Measurements from ENCODE around the gene MED13. TPM values are rescaled to one million over a fixed set of nuclear protein-coding genes. Genes with fewer than 3 reads are reported as not detected.

MED13 gene
- total RNA-seq, 1 experiment from 2014 or later, result 49.4 TPM

DNA sequence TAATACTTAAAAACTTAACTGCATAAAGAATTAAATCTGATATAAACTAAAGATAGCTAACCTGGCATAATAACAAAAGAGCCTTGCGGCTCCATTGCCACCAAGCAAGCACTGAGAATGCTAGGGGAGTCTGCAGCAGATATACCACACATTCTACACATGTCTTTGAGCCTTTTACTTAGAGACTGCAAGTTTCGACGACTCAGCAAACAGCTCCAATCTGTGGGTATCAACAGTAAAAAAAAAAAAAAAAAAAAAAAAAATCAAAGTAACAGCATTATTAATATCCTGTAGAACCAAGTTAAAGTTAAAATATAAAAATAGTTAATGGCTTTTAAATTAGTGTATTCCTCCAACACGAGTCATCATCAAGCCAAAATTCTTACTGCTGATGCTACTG, 109.5 kb downstream of the MED13 start:
- CTCF ChIA-PET, result no interaction called here
- Histone ChIP-seq H4K20me1 (ENCODE audit: insufficient read depth) (0 out of 2 replicates have a peak, but pooled peaks cover 4% of the 10 kb centered on the region), H3K4me2 (no peak overlapping the region), H3K27ac (no peak overlapping the region), H3K9me2 (ENCODE audit: insufficient read depth) (no peaks in the 10 kb centered on the region), H3K27me3 (ENCODE audit: insufficient read depth, low read depth) (no peaks in the 10 kb centered on the region), H3K4me3 (no peak overlapping the region), H3K36me3 (ENCODE audit: low read depth) (peaks cover 46% of the 10 kb centered on the region), H3K79me2 (ENCODE audit: low read depth) (no peaks in the 10 kb centered on the region), H3K4me1 (replicated peaks; ENCODE audit: insufficient read depth) (no peaks in the 10 kb centered on the region), H3K9me3 (ENCODE audit: insufficient read depth, low read depth) (no peaks in the 10 kb centered on the region), H2AFZ (no peak overlapping the region), H3F3A (ENCODE audit: insufficient read depth, low read depth) (peaks cover 14% of the 10 kb centered on the region; the same call in 1 of the 2 replicates)
- POLR2A ChIA-PET (ENCODE audit: unreplicated experiment), result no interaction called here
- intact Hi-C loops (cut with micrococcal nuclease; ENCODE audit: unreplicated experiment), result no loop called here
- no TSS peak for BruUV-seq (replicated peaks)
- TF ChIP-seq, protein P1, sequence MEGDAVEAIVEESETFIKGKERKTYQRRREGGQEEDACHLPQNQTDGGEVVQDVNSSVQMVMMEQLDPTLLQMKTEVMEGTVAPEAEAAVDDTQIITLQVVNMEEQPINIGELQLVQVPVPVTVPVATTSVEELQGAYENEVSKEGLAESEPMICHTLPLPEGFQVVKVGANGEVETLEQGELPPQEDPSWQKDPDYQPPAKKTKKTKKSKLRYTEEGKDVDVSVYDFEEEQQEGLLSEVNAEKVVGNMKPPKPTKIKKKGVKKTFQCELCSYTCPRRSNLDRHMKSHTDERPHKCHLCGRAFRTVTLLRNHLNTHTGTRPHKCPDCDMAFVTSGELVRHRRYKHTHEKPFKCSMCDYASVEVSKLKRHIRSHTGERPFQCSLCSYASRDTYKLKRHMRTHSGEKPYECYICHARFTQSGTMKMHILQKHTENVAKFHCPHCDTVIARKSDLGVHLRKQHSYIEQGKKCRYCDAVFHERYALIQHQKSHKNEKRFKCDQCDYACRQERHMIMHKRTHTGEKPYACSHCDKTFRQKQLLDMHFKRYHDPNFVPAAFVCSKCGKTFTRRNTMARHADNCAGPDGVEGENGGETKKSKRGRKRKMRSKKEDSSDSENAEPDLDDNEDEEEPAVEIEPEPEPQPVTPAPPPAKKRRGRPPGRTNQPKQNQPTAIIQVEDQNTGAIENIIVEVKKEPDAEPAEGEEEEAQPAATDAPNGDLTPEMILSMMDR (conservative IDR thresholded peaks at IDR 0.05), result no peak
- TF ChIP-seq EZH2 (IDR thresholded peaks at IDR 0.05; ENCODE audit: low read depth), result no peak
- DNase-seq, result no peak

DNA sequence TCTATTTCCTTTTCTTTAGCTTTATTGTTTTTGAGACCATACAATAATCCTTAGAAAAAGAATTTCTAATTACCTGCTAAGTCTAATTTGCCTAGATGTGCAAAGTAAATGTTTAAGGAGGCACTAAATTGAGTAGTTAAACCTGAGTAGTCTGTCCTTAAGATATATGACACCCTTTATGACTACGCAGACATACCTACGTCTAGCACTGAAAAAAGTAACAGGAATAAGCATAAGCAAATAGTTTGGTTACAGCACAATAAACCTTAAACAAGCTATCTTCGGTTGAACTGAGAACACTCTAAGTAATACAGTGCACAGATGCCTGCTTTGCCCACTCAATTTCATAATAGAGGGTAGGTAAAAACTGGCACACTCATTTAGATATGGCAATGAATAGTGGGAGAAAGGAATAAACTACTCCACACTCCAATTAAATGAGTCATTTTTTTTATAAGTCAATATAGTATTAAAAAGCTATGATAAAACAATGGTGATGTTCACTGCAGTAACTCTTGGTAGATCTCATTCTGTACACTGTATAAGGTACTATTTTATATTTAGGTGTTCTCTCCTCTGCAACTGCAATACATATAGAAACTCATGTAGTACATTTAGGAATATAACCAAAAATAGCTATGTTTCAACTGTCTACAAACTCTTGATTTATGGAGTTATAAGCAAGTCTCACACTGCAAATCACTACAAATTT, 117.6 kb downstream of the MED13 start:
- Histone ChIP-seq H3K4me3 (no peak overlapping the region), H3K36me3 (ENCODE audit: low read depth) (peaks cover 51% of the 10 kb centered on the region), H3K4me2 (no peak overlapping the region), H3K27ac (no peak overlapping the region), H3F3A (ENCODE audit: insufficient read depth, low read depth) (peaks cover 13% of the 10 kb centered on the region; the same call in 1 of the 2 replicates), H3K9me2 (ENCODE audit: insufficient read depth) (no peaks in the 10 kb centered on the region), H3K27me3 (ENCODE audit: insufficient read depth, low read depth) (no peaks in the 10 kb centered on the region), H2AFZ (no peak overlapping the region), H3K4me1 (replicated peaks; ENCODE audit: insufficient read depth) (no peaks in the 10 kb centered on the region), H3K79me2 (ENCODE audit: low read depth) (no peaks in the 10 kb centered on the region), H4K20me1 (ENCODE audit: insufficient read depth) (peaks cover 11% of the 10 kb centered on the region), H3K9me3 (ENCODE audit: insufficient read depth, low read depth) (no peaks in the 10 kb centered on the region)
- intact Hi-C loops (cut with micrococcal nuclease; ENCODE audit: unreplicated experiment), result no loop called here
- TF ChIP-seq, protein P1 (conservative IDR thresholded peaks at IDR 0.05), result no peak
- no peak for TF ChIP-seq EZH2 (IDR thresholded peaks at IDR 0.05; ENCODE audit: low read depth)
- CTCF ChIA-PET, result interaction anchor here (0.6 kb wide), 1 partner anchor 13 kb away, joined by 9 read pairs; no protein-coding TSS in a partner anchor
- BruUV-seq (replicated peaks), result no TSS peak
- no peak for DNase-seq
- POLR2A ChIA-PET (ENCODE audit: unreplicated experiment), result no interaction called here

DNA sequence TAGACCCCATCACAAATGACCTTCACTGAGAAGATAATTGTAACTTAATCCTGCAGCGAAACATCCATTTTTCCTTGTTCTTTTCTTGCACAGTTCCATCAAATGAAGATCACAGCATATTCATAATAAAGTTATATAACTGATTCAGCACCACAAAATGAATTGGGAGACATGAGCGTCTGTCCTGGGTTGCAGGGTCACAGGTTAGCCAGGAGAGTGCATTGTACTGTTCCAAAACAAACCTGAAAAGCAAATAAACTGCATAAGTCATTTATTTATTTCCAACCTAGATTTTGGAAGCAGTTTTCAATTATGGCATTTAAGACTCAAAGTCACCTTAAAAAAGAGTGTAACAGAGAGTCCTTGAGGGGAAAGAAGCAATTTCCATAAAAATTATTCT, 118.7 kb downstream of the MED13 start:
- Histone ChIP-seq H3K79me2 (ENCODE audit: low read depth) (no peaks in the 10 kb centered on the region), H3K9me2 (ENCODE audit: insufficient read depth) (no peaks in the 10 kb centered on the region), H3K27me3 (ENCODE audit: insufficient read depth, low read depth) (no peaks in the 10 kb centered on the region), H3K4me2 (no peak overlapping the region), H3K36me3 (ENCODE audit: low read depth) (peaks cover 49% of the 10 kb centered on the region), H3K4me1 (replicated peaks; ENCODE audit: insufficient read depth) (no peaks in the 10 kb centered on the region), H4K20me1 (ENCODE audit: insufficient read depth) (peaks cover 11% of the 10 kb centered on the region), H3K4me3 (no peak overlapping the region), H3F3A (ENCODE audit: insufficient read depth, low read depth) (peaks cover 13% of the 10 kb centered on the region), H2AFZ (no peak overlapping the region), H3K9me3 (ENCODE audit: insufficient read depth, low read depth) (no peaks in the 10 kb centered on the region), H3K27ac (no peak overlapping the region)
- POLR2A ChIA-PET (ENCODE audit: unreplicated experiment), result no interaction called here
- intact Hi-C loops (cut with micrococcal nuclease; ENCODE audit: unreplicated experiment), result no loop called here
- CTCF ChIA-PET, result no interaction called here
- TF ChIP-seq EZH2 (IDR thresholded peaks at IDR 0.05; ENCODE audit: low read depth), result no peak
- TF ChIP-seq, protein P1 (conservative IDR thresholded peaks at IDR 0.05), result no peak
- no peak for DNase-seq
- BruUV-seq (replicated peaks), result no TSS peak

All from PC-9 (cell line).